ENCODE results near the gene PNMA3.
"Not testable (repeated sequence)": the region's sequence is repeated elsewhere in the genome, so short reads cannot be mapped to it uniquely, and the experiment has no call there.

PNMA3 gene

GRCh38 chrX:153074262-153074899 lies 18.1 kb downstream of the PNMA3 start:
- no peak for DNase-seq (ENCODE audit: low spot score)

- DNase-seq (ENCODE audit: low spot score) = no peak
These were observed 18.7 kb downstream of the PNMA3 start for GRCh38 chrX:153074935-153075334.

GRCh38 chrX:153075366-153075765 lies 19.1 kb downstream of the PNMA3 start:
- DNase-seq (ENCODE audit: low spot score) = no peak

GRCh38 chrX:153077437-153078135 lies 21.3 kb downstream of the PNMA3 start:
- DNase-seq (ENCODE audit: low spot score) = not testable (repeated sequence)

GRCh38 chrX:153083238-153083923 lies 27.1 kb downstream of the PNMA3 start:
- not testable (repeated sequence) for DNase-seq (ENCODE audit: low spot score)

GRCh38 chrX:153102418-153102817 lies 46.1 kb downstream of the PNMA3 start:
- no peak for DNase-seq (ENCODE audit: low spot score)

GRCh38 chrX:153104959-153105358 lies 48.7 kb downstream of the PNMA3 start:
- not testable (repeated sequence) for DNase-seq (ENCODE audit: low spot score)

- DNase-seq (ENCODE audit: low spot score) = not testable (repeated sequence)
These were observed 50.0 kb downstream of the PNMA3 start for GRCh38 chrX:153106092-153106801.
